Liver (tissue), 2 donors: ENCODE measurements around the gene ARHGEF3.

Source experiments
- CTCF ChIP-seq: fragments of 150-350 bp; IDR thresholded peaks from 2 replicates; pipeline ENCODE4 v1.5.1; 2017; ENCODE audit warnings: improper control_type of control experiment, low read depth, low read length; ENCODE audit not compliant: missing input control
- REST ChIP-seq: IDR thresholded peaks from 2 replicates; pipeline ENCODE4 v1.6.1; 2016; ENCODE audit warnings: antibody characterized with exemption, mild to moderate bottlenecking
- YY1 ChIP-seq: IDR thresholded peaks from 2 replicates; pipeline ENCODE4 v1.6.1; 2016; ENCODE audit warnings: antibody characterized with exemption, mild to moderate bottlenecking
- TF ChIP-seq, protein P1 (sequence below): IDR thresholded peaks from 2 replicates; pipeline ENCODE4 v1.6.1; 2016; ENCODE audit warnings: antibody characterized with exemption
- TF ChIP-seq, protein P2 (sequence below): IDR thresholded peaks from 2 replicates; pipeline ENCODE4 v1.6.1; 2016; ENCODE audit warnings: antibody characterized with exemption
- donor health status: healthy.

- TF ChIP-seq CTCF (no peak), YY1 (no peak), REST (no peak)
- TF ChIP-seq, protein P1, sequence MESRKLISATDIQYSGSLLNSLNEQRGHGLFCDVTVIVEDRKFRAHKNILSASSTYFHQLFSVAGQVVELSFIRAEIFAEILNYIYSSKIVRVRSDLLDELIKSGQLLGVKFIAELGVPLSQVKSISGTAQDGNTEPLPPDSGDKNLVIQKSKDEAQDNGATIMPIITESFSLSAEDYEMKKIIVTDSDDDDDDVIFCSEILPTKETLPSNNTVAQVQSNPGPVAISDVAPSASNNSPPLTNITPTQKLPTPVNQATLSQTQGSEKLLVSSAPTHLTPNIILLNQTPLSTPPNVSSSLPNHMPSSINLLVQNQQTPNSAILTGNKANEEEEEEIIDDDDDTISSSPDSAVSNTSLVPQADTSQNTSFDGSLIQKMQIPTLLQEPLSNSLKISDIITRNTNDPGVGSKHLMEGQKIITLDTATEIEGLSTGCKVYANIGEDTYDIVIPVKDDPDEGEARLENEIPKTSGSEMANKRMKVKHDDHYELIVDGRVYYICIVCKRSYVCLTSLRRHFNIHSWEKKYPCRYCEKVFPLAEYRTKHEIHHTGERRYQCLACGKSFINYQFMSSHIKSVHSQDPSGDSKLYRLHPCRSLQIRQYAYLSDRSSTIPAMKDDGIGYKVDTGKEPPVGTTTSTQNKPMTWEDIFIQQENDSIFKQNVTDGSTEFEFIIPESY, result no peak
- TF ChIP-seq, protein P2, sequence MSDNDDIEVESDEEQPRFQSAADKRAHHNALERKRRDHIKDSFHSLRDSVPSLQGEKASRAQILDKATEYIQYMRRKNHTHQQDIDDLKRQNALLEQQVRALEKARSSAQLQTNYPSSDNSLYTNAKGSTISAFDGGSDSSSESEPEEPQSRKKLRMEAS, result no peak
These were observed 39.0 kb downstream of the ARHGEF3 start for GRCh38 chr3:56762718-56763117.
